GM19043 (cell line): ENCODE results near the gene MEI1.
A peak's percentile ranks its signal among the peaks of the same experiment; 100 is the strongest.

Experiments
- ATAC-seq: cut with Tn5 transposase; IDR thresholded peaks from one replicate; pipeline ENCODE4 v1.9.1; 2021; ENCODE audit warnings: low read depth; ENCODE audit not compliant: unreplicated experiment

The MEI1 gene

GRCh38 chr22:41777749-41778425 is 78.6 kb downstream of the MEI1 start:
- ATAC-seq = no peak

GRCh38 chr22:41779929-41780505 is 80.7 kb downstream of the MEI1 start:
- ATAC-seq = no peak

GRCh38 chr22:41780746-41781505 is 81.6 kb downstream of the MEI1 start:
- ATAC-seq = peak; percentile 68

GRCh38 chr22:41781507-41781906 is 82.2 kb downstream of the MEI1 start:
- no peak for ATAC-seq

- ATAC-seq = no peak
Observed at GRCh38 chr22:41782316-41782715, 83.0 kb downstream of the MEI1 start.

GRCh38 chr22:41782751-41783150 is 83.4 kb downstream of the MEI1 start:
- no peak for ATAC-seq

GRCh38 chr22:41787331-41787730 is 88.0 kb downstream of the MEI1 start:
- no peak for ATAC-seq

- ATAC-seq = no peak
Observed at GRCh38 chr22:41793871-41794270, 94.6 kb downstream of the MEI1 start.

- no peak for ATAC-seq
Observed at GRCh38 chr22:41798736-41799135, 99.4 kb downstream of the MEI1 start.

GRCh38 chr22:41799486-41800347 is 100.4 kb downstream of the MEI1 start:
- ATAC-seq = peak; percentile 21

GRCh38 chr22:41800348-41801146 is 101.2 kb downstream of the MEI1 start, which contains the start of gene CCDC134:
Gene CCDC134 (plus strand): TSS chr22:41800679. CDS start chr22:41808891, 8,212 bp downstream.
- ATAC-seq = peak; percentile 93

GRCh38 chr22:41801147-41801819 is 102.0 kb downstream of the MEI1 start:
- ATAC-seq = no peak

GRCh38 chr22:41801886-41802285 is 102.6 kb downstream of the MEI1 start:
- no peak for ATAC-seq

- no peak for ATAC-seq
Observed at GRCh38 chr22:41805639-41806038, 106.3 kb downstream of the MEI1 start.

- ATAC-seq = no peak
Observed at GRCh38 chr22:41808400-41808799, 109.1 kb downstream of the MEI1 start.

GRCh38 chr22:41810022-41810421 is 110.7 kb downstream of the MEI1 start:
- ATAC-seq = no peak

GRCh38 chr22:41812805-41813545 is 113.7 kb downstream of the MEI1 start:
- no peak for ATAC-seq

- ATAC-seq = no peak
Observed at GRCh38 chr22:41813726-41814410, 114.6 kb downstream of the MEI1 start.
